NCI-H748 (cell line): ENCODE measurements around the gene LBH.
"Not testable (repeated sequence)": the region's sequence is repeated elsewhere in the genome, so short reads cannot be mapped to it uniquely, and the experiment has no call there.

Experiments used
- DNase-seq: peaks from one replicate; lab custom pipeline; 2025; ENCODE audit not compliant: unreplicated experiment; lab: John Stamatoyannopoulos, UW

Gene LBH

DNA sequence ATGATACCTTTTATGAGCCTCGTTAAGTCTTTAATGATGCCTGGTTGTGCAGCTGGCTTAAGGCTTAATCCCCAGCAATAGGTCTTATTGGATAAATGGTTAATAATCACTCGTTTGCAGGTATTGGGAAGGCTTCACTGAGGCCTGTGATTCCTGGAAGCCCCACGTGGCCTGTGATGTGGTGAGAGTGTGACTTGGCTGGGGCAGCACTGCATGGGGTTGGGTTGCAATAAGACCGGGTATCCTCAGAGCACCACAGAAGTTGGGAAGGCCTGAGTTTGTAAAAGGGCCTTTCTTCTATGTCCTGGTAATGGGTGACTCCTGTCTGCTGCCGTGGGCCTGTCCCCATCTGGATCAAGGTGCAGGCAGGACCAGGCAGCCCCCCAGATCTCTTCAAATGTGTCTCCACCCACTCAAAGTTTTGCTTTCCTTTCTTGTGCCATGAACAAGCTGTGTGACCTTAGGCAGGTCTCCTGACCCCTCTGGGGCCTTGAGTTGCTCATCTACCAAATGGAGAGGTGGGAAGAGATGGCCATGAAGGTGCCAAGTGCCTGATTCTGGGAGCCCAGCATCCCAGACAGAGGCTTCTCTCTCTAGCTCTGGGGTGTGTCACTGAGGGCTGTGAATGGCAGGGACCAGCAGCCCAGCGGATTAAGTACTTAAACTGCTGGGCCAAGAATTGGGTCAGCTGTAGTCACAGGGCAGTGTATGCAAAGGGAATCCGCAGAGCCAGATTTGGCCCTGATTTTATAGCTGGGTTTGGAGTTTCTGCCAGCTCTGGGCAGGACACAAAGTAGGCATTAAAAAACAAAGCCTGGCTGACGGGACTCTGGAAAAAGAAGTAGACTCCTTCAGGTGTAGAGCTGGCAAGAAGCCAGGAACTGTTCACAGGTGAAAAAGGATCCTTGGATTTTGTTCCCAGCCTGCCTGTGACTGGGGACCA is 24.4 kb downstream of the LBH start:
- DNase-seq, result peak; percentile 30

DNA sequence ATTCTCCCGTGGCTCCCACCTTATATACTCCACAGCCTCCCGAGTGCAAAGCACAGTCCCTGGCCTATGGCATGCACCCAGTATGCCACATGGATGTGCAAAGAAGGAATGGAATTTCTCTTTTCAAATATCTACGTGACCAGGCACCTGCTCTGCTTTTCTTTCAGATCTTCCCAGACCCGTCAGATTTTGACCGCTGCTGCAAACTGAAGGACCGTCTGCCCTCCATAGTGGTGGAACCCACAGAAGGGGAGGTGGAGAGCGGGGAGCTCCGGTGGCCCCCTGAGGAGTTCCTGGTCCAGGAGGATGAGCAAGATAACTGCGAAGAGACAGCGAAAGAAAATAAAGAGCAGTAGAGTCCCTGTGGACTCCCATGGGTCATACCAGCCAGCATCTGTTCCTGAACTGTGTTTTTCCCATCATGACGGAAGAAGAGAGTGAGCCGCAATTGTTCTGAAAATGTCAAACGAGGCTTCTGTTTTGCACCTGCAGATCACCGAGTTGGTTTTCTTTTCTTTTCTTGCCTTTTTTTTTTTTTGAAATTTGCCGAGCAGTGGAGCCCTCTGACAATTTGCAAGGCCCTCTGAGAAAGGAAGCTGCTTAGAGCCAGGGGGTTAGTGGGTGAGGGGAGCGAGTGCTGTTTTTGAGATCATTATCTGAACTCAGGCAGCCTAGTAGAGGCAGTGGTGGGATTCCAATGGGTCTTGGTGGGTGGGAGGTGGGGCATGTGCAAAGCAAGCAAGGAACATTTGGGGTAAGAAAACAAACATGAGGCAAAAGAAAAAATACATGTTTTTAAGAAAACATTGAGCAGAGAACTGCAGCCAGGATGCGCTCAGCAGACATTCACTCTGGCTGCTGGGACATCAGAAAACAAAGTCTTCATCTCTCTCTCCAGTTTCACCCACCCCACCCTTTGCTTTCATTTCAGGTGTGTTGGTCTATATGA is 26.2 kb downstream of the LBH start:
- DNase-seq, result peak; percentile 35

GRCh38 chr2:30259071-30259470 is 27.7 kb downstream of the LBH start:
- DNase-seq, result no peak

- DNase-seq, result no peak
Observed at GRCh38 chr2:30259827-30260679, 28.7 kb downstream of the LBH start.

DNA sequence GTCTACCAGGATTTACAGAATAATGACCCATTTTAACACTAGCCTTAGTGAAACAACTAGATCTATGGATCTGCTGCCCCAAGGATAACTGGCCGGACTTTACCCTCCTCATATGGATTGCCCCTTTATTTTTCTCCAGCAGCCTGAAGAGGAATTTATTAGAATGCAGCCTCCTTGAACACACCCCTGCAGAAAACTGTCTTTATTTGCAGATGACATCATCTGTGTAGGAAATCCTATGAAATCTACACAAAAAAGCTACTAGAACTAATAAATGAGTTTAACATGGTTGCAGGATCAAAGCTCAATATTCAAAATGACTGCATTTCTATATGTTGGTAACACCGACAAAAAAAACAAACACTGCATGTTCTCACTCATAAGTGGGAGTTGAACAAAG is 29.6 kb downstream of the LBH start:
- no peak for DNase-seq

DNA sequence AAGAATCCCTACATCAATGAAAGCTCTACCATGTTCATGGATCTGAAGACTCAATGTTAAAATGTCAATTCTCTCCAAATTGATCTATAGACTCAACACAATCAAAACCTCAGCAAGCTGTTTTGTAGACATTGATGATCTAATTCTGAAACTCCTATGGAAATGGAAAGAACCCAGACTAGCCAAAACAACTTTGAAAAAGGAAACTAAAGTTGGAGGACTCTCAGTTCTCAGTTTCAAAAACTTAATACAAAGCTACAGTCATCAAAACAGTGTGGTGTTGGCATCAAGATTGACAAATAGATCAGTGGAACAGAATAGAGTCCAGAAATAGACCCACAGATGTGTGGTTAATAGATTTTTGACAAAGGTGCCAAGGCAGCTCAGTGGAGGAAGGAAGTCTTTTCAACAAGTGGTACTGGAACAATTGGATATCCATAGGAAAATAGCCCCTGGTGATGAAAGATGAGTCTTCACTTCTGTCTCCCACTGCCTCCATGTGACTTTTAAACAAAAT is 30.4 kb downstream of the LBH start:
- no peak for DNase-seq

DNA sequence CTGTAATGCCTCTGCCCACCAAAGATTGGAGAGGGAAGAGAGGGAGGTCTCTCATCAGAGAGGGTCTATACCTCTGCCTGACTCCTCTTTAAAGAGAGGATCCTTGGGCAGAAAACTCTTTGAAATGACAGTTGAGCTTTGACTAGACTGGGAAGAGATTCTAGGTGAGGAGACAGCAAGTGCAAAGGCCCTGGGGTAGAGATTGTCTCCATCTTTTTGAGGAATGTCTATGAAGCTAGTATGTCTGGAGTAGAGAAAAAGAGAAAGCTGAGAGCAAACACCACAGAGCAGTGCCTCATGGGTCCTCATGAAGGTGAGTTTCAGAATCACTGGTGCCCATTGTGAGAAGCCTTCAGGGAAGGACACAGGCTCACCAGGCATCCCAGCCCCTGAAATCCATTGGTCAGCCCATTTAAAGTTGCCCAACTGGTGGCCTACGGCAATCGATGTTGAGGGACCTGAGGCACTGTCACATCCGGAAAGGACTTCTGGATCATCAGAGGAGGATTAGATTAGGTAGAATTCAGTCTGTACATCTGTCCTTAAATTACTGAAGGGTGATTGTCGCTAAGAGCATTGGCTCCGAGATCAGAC is 31.5 kb downstream of the LBH start:
- no peak for DNase-seq

DNA sequence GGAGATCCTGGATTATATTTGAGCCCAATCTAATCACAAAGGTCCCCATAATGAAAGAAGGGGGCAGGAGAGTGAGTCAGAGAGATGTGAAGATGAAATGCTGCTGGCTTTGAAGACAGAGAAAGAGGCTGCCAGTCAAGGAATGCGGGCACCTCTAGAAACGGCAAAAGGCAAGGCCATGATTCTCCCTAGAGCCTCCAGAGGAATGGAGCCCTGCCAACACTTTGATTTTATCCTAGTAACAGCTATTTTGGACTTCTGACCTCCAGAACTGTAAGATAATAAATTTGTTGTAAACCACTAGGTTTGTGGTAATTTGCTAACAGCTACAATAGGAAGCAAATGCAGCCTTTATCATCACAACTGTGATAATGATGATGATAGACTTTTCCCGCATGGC is 32.9 kb downstream of the LBH start:
- DNase-seq, result no peak

GRCh38 chr2:30265052-30266015 is 34.0 kb downstream of the LBH start:
- DNase-seq, result no peak

DNA sequence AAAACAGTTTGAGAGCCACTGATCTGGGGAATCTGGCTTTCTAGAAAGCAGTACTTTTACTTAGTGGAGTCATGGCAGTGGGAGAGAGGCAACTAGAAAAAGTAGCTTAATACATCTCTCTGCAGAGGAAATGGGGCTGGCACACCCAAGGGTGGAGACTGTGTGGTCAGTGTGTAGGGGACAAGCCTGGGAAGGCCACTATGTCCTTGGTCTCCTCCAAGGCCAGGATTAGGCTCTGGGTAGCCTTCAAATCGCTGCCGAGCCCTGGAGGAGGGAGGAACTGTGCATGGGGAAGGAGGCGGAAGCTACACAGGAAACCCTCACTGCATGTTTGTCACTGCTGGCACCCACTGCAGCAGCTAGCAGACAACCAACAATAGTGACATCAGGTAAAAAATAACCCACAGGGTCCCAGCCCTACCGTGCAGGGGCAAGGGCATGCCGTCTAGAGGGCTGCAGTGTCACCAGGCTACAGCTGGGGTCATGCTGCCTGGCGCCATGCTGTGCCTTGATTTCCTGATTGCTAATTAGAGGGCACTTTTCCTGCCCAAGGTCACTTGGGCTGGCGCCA is 34.8 kb downstream of the LBH start:
- no peak for DNase-seq

- no peak for DNase-seq
Observed at GRCh38 chr2:30266705-30267104, 35.4 kb downstream of the LBH start.

- no peak for DNase-seq
Observed at GRCh38 chr2:30267161-30267975, 36.0 kb downstream of the LBH start.

- no peak for DNase-seq
Observed at GRCh38 chr2:30268296-30268871, 37.0 kb downstream of the LBH start.

- not testable (repeated sequence) for DNase-seq
Observed at GRCh38 chr2:30269114-30269770, 37.9 kb downstream of the LBH start.

DNA sequence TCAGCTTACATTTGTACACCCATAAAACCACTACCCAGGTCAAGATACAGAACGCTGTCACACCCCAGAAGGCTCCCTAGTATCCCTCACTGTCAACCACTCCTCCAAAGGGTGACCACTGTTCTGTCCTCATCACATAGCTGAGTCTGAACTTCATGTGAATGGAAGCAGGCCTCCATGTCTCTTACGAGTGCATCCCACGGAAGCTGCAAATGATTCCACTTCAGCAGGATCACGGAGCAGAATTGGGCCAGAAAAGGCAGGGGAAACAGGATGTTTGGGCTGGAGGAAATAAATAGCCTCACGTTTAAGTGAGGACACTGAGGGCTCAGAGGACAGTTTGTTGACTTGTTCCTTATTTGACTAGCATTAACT is 38.4 kb downstream of the LBH start:
- DNase-seq, result no peak

DNA sequence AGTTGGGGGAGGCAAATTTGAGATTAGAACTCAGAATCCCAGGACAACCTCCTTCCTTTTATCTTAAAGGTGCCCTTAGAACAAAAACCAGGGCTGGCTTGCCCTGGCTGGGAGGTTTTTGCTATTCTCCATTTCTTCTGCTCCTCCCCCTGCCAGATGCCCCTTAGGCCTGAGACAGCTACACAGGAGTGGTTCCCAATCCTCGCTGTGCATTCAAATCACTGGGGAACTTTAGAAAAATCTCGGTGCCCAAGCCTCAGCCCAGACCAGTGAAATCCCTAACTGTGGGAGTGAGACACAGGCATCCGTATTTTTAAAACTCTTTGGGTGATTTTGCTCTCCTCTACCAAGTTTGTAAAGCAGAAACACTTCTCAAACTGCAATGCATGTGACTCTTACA is 38.8 kb downstream of the LBH start:
- no peak for DNase-seq

GRCh38 chr2:30271301-30271700 is 40.0 kb downstream of the LBH start:
- no peak for DNase-seq
